HL-60/S4 treated with phorbol 12-myristate 13-acetate at 8.2 ng/mL for 4 days and 3 days (cell line): ENCODE data around the gene PCDHGB7.
"Not testable (repeated sequence)": the region's sequence is repeated elsewhere in the genome, so short reads cannot be mapped to it uniquely, and the experiment has no call there.

Experiments
- in situ Hi-C: fragments of 300-500 bp; cut with MboI; formaldehyde crosslinking; loops from 2 replicates; pipeline ENCODE4 v1.15.0; 2022; ENCODE audit warnings: low sequenced_read_pairs

PCDHGB7 gene

GRCh38 chr5:141417494-141418172 lies at the start of gene PCDHGB7:
Gene PCDHGB7 (plus strand): TSS chr5:141417677. CDS start chr5:141417860, 183 bp downstream.
- in situ Hi-C loops: loop anchor here (10.0 kb wide), 2 partner anchors 107 to 137 kb away; no protein-coding TSS in a partner anchor

DNA sequence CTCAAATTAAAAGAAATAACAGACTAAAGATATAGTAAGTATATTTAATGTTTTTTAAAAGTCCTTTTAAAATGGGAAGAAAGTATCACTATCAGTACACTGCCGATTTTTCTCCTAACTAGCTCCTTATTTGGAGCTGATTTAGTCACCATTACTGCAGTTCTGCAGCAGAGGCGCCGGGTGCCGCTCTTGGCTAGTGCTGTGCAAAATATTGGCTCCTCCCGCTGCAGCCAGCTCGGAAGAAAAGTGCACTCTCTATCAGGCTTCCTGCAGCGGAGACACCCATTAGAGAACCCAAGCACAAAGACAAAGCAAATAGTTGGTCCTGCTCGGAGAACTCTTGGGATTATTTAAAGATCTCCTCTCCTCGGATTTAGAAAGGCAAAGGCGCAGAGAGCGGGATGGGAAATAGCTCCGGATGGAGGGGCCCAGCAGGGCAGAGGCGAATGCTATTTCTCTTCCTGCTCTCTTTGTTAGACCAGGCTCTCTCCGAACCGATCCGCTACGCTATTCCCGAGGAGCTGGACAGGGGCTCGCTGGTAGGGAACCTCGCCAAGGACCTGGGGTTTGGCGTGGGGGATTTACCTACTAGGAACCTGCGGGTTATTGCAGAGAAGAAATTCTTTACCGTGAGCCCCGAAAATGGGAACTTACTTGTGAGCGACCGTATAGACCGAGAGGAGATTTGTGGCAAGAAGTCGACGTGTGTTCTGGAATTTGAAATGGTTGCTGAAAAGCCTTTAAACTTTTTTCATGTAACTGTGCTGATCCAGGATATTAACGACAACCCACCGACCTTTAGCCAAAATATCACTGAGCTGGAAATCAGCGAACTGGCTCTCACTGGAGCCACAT lies 47.3 kb upstream of the PCDHGB7 start, which contains the start of gene PCDHGB3:
Gene PCDHGB3 (plus strand): TSS at position 249 of the 855 bp plus-strand sequence. CDS start 153 bp downstream, at position 402.
- in situ Hi-C loops: no loop called here

- in situ Hi-C loops: no loop called here
Measured at GRCh38 chr5:141371572-141372475, 45.7 kb upstream of the PCDHGB7 start.

- in situ Hi-C loops: no loop called here
Measured at GRCh38 chr5:141373673-141374317, 43.7 kb upstream of the PCDHGB7 start, which contains the start of gene PCDHGA6. Gene PCDHGA6 (plus strand): TSS chr5:141373891. CDS start chr5:141374084, 193 bp downstream.

- in situ Hi-C loops: no loop called here
Measured at GRCh38 chr5:141374627-141375026, 42.9 kb upstream of the PCDHGB7 start.

- in situ Hi-C loops: not testable (repeated sequence)
Measured at GRCh38 chr5:141375444-141376155, 41.9 kb upstream of the PCDHGB7 start.

DNA sequence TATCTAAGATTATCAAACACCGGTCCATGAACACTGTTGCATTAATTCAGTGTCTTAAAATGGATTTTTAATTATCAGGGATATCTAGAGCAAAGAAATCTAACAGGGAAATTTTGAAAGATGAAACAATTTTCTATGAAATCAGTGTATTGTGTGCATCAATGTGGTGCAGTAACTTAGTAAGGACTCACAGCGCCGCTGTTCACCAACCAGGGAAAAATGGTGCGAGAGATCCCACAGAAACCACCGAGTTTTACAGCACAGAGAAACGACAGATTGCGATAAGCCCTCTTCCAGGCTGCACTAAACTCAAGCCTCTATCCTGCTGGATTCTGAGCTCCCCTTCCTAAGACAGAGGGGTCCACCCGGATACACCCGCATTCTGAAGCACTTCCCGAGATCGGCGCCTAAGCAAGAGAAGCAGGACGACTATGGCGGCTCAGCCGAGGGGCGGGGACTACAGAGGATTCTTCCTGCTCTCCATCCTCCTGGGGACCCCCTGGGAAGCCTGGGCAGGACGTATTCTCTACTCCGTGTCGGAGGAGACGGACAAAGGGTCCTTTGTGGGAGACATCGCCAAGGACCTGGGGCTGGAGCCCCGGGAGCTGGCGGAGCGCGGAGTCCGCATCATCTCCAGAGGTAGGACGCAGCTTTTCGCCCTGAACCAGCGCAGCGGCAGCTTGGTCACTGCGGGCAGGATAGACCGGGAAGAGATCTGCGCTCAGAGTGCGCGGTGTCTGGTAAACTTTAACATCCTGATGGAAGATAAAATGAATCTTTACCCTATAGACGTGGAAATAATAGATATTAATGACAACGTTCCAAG lies 34.8 kb upstream of the PCDHGB7 start, which contains the start of gene PCDHGA7:
Gene PCDHGA7 (plus strand): TSS at position 274 of the 826 bp plus-strand sequence. CDS start 158 bp downstream, at position 432.
- in situ Hi-C loops: no loop called here

GRCh38 chr5:141383345-141383744 lies 34.1 kb upstream of the PCDHGB7 start:
- in situ Hi-C loops: no loop called here

DNA sequence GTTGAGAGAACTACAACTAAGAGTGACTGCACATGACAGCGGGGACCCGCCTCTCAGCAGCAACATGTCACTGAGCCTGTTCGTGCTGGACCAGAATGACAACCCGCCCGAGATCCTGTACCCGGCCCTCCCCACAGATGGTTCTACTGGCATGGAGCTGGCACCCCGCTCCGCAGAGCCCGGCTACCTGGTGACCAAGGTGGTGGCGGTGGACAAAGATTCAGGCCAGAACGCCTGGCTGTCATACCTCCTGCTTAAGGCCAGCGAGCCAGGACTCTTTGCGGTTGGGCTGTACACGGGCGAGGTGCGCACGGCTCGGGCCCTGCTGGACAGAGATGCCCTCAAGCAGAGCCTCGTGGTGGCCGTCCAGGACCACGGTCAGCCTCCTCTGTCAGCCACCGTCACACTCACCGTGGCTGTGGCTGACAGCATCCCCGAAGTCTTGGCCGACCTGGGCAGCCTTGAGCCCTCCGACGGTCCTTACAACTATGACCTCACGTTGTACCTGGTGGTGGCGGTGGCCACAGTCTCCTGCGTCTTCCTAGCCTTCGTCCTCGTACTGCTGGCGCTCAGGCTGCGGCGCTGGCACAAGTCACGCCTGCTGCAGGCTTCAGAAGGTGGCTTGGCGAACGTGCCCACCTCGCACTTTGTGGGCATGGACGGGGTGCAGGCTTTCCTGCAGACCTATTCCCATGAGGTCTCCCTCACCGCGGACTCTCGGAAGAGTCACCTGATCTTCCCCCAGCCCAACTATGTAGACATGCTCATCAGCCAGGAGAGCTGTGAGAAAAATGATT lies 32.8 kb upstream of the PCDHGB7 start:
- in situ Hi-C loops: no loop called here

- in situ Hi-C loops: not testable (repeated sequence)
Measured at GRCh38 chr5:141387557-141388311, 29.7 kb upstream of the PCDHGB7 start, which contains the start of gene PCDHGB4. Gene PCDHGB4 (plus strand): TSS chr5:141387698. CDS start chr5:141387885, 187 bp downstream.

DNA sequence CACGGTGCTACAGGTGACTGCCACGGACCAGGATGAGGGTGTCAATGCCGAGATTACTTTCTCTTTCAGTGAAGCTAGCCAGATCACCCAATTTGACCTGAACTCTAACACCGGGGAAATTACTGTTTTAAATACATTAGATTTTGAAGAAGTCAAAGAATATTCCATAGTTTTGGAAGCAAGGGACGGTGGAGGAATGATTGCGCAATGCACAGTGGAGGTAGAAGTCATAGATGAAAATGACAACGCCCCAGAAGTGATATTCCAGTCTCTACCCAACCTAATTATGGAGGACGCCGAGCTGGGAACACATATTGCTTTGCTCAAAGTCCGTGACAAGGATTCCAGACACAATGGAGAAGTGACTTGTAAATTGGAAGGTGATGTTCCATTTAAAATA lies 28.8 kb upstream of the PCDHGB7 start:
- in situ Hi-C loops: no loop called here

- in situ Hi-C loops: no loop called here
Measured at GRCh38 chr5:141389153-141390042, 28.1 kb upstream of the PCDHGB7 start.

- in situ Hi-C loops: no loop called here
Measured at GRCh38 chr5:141392429-141393198, 24.9 kb upstream of the PCDHGB7 start, which contains the start of gene PCDHGA8. Gene PCDHGA8 (plus strand): TSS chr5:141392633. CDS start chr5:141392814, 181 bp downstream.

- in situ Hi-C loops: no loop called here
Measured at GRCh38 chr5:141393267-141393666, 24.2 kb upstream of the PCDHGB7 start.
